NCI-H1092 (cell line): Measurements from ENCODE around the gene PLCZ1.
"Not testable (repeated sequence)": the region's sequence is repeated elsewhere in the genome, so short reads cannot be mapped to it uniquely, and the experiment has no call there.

Experiments used
- DNase-seq: peaks from one replicate; lab custom pipeline; 2025; lab: John Stamatoyannopoulos, UW

The PLCZ1 gene

DNA sequence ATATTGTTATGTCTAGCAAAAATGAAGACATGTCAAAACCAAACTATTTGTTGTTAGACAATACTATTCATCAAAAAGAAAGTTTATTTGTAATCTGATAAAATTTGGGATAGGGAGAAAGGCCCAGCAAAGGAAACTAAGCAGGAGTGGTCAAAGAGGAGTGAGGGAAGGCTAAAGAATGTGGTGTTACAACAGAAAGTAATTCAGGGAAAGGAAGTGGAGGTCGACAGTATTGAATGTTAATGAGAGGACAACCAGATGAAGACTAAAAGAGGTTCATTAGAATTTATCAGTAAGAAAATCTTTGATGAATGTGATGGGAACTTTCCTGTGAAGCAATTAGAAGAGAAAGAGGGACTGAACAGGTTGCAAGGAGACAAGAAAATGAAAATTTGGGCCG is 33.9 kb downstream of the PLCZ1 start:
- no peak for DNase-seq

DNA sequence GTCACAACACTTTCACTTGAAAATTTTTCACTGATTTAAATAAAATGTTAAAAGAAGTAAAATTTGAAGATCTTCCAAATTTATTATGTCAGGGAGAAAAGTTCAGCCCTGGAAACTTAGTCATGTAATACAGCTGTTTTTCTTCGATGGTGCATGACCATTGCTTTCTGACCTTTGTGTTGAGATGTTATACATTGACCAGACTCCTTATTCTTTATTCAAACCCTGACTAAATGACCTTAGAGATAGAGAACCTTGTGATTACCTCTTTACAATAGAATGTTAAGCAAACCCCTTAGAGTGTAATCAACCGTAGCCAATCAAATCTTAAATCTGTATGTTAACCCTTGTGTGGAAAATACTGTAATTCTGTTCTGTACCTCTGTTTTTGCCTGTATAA is 34.5 kb downstream of the PLCZ1 start:
- DNase-seq = no peak

- DNase-seq = no peak
These were observed 37.5 kb downstream of the PLCZ1 start for GRCh38 chr12:18700271-18700670.

DNA sequence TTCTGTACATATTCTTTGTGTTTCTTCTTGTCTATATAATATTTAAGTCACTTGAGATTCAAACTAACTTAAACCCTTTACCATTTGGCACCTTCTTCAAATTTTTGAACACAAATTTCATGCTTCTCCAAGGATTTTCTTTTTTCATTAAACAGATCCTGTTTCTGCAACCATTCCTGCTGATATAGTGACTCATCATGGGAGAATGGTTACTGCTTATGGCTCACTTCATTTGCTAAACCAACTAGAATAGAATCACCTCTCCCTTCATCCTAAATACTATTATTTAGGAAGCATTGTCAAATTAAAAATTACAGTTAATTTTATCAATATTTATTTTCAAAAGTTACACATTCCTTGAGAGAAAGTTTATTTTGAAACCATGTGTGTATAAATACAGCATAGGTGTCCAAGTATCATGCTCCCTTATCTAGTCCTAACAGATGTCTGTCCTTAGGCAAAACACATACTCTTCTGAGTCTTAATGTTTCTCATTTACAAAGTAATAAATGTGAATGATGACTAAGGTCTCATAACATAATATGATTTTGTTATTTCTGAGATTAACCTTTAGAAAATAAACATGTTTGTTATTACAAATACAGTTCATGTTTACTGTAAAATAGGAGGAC is 40.7 kb downstream of the PLCZ1 start:
- DNase-seq = no peak

- not testable (repeated sequence) for DNase-seq
These were observed 43.8 kb downstream of the PLCZ1 start for GRCh38 chr12:18693986-18694385.

DNA sequence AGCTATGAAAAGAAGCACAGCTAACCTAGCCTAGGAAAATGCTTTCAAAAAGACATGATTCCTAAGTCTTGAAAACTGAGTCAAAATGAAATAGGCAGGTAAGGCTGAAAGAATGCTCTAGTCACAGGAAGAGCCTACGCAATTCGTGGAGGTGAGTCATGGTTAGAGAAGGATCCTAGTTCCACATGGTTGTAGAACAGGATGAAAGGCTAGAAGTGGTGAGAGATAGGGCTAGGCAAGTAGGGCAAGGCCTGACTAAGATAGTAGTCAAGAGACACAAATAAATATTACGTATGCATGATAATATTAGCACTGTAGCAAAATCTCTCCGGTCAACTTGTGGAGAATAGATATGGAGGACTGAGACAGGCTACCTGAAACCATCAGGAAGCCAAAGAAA is 47.2 kb downstream of the PLCZ1 start:
- no peak for DNase-seq

GRCh38 chr12:18689771-18690170 is 48.0 kb downstream of the PLCZ1 start:
- no peak for DNase-seq

DNA sequence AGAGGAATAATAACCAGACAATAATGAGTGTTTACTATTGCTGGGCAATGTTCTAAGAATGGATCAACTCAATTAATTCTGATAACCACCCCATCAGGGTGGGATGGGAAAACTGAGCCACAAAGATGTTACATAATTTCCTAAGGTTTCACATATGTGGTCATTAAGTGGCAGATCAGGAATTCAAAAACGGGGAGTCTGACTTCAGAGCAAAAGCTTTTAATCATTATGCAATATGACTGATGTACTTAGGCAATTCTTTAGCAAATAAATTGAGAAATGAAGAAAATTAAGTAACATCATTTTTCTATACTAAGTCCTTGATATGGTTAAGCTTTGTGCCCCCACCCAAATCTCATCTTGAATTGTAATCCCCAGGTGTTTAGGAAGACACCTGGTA is 53.4 kb downstream of the PLCZ1 start:
- DNase-seq = no peak

DNA sequence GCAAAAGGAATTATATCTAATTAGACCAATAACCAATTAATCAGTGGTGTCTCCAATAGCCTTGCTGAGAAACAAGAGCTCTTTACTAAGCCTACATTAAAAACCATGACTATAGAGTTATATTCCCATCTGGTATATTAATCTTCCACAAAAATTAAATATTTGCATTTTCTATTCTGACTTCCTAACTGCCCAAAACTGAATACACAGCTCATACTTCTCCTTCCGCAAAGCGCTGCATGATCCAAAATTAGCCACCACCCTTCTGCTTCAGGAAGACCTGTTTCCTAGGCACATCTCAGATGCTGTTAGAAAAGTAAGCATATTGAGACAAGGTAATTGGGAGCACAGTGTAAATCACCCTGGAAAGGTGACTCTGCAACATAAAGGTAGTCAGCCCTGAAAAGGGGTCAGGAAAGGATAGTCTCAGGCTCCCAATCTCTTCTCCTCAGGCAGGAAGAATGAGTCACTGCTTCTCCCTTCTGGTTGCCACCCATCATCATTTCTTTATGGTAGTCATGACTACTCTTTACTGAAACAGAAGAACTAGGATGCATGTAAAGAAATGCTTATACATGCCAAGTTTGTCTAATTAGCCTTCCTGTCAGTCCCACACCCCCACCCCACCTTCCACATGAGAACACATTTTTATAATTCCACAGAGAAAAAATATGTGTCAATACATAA is 54.3 kb downstream of the PLCZ1 start:
- DNase-seq = no peak

- no peak for DNase-seq
These were observed 56.0 kb downstream of the PLCZ1 start for GRCh38 chr12:18681818-18682217.

GRCh38 chr12:18676996-18677588 is 60.7 kb downstream of the PLCZ1 start:
- DNase-seq = no peak

DNA sequence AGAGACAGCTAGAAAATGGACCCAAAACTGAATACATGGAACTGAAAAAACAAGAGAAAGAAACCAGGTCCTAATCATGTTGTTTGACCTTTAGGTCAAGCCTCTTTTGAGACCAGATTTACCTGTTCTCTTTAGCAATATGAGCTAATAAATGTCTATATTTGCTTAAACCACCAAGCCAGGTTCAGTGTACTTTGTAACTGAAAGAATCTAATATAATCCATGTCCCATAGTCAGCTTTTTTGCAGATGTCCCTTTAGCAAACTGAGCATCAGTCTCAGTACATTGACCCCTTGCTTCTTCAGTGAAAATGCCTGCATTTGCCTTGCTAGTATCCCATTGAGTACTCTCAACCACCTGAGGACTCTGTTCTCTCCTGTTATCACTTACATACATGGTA is 61.7 kb downstream of the PLCZ1 start:
- no peak for DNase-seq

DNA sequence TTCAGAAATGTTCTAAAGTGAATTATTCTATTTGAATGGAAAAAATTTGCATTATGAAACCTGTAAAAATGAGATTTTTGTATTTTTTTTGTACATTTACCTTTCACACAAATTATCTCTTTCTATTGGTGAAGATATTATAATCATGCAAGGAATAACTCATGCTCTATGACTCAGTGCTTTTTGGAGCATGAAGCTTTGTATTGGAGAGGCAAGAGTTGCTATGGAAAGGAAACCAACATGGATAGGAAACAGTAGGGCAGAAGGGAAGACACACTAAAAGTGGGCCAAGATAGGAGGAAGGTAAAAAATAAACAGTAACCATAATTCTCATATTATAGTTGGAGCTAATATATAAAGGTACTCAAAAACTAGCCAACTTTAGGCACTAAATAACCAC is 79.0 kb downstream of the PLCZ1 start:
- DNase-seq = no peak

- DNase-seq = no peak
These were observed 79.6 kb downstream of the PLCZ1 start for GRCh38 chr12:18658179-18658578.

GRCh38 chr12:18655351-18655750 is 82.5 kb downstream of the PLCZ1 start:
- DNase-seq = no peak

DNA sequence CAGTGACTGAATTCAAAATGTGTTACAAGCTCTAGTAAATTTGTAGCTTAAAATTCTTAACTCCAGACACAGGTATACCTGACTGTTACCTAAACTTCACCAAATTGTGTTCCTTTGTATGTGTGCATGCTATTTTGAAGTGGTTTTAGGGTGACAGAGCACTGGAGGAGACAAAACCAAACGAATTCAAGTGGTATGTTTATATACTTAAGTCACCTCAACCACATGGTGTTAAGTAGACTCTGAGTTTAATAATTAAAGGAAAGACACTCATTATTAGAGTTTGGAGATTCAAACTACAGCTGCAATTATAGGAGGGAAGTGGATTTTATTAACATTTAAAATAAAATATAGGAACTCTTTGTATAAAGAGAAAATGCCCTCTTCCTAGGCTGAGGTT is 84.3 kb downstream of the PLCZ1 start:
- DNase-seq = no peak

GRCh38 chr12:18652596-18652995 is 85.2 kb downstream of the PLCZ1 start:
- no peak for DNase-seq

DNA sequence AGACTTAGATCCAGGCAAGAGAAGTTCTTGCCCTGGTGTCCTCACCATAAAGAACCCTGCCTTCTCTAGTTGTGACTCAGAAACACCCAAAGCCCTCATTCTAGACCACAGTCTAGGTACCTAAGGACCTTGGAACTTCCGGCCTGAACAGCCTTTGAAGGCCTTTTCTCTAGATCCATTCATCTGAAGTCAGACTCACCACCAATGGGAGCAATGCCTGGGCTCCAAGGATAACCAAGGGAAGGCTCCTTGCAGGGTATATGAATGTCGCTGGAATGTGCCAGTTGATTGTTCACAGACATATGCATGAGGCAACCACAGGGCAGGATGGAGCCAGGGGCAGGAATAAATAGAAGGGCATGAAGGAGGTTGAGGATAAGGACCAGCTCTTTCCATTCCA is 86.3 kb downstream of the PLCZ1 start:
- DNase-seq = no peak

DNA sequence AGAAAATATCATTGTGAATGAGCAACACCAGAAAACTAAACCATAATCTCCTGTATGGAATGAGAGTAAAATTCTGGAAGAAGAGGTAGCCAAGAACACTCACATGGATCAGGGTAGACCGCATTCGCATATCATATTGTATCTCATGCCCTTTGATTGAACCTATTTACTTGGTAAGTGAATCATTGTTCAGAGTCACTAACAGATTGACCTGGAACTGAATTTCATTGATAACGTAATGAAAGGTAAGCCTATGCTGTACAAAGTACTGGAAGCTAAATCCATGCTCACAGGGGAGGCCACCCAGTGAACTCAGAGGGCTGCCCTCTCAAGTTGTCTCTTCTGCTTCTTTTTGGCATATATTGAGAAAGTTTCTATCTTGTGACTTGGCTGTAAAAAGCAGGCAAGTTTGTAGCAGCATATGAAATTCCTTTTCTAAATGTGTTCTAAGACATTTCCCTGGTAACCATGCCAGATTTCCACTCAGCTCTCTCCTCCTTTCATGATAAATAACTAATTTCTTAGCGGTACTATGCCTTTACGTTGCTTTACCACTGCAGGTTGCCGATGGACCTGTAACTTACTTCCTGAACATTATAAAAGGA is 91.4 kb downstream of the PLCZ1 start:
- no peak for DNase-seq

DNA sequence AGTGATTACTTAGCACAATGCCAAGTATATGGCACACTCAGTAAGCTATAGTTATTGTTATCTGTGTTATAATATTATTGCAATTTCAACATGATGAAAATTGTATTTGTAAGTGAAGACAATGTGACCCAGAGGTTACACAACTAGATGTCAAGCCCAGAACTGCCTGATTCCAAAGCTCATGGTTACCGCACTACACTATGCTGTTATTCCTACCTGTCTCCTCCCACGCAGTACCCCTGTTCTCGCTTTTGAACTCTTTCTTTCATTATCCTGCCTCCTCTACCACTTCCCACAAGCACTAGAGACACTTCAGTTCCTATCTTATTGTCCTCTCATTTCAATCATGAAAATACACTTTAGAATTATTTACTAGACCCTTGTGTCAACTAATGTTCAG is 93.2 kb downstream of the PLCZ1 start:
- no peak for DNase-seq

- DNase-seq = no peak
These were observed 94.1 kb downstream of the PLCZ1 start for GRCh38 chr12:18643681-18644080.

DNA sequence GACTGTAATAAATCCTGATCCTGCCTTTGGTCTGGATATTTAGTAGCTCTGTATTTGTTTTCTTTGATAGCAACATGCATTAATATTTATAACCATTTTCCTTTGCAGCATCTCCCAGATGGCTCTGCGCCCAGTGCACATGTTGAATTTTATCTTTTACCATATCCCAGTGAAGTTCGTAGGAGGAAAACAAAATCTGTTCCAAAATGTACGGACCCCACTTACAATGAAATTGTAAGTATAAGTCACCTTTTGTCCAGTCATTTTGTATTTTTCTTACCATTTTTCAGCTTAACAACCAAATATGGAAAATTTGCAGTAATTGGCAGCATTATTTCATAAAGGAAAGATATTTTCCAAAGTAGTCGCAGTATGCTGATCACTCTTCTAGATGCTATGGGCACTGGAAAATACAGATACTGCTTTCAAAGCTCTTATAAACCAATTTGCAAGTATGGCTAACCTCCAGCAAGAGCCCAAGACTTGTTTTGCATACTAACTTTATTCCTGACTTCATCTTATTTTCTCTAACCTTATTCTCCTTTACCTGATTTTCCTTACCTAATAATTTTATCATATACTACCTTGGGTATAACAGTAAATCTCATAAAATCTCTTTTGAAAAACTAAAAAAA is 97.4 kb downstream of the PLCZ1 start:
- DNase-seq = no peak

DNA sequence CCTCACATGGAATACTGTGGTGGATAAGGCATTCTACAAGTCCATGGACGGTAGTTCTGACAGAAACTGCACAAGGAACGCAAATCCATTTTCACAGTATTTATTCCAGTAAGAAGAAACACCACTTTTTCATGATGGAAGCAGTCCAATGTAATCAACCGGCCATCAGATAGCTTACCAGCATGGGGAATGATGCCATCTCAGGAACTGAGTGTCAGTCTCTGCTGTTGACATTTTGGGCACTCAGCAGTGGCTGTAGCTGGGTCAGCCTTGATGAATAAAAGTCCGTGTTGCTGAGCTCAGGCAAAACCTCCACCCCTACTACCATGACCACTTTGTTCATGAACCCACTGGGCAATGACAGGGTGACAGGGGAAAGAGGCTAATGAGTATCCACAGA is 103.4 kb downstream of the PLCZ1 start:
- DNase-seq = no peak
